ENCODE measurements around the gene NR1I3.

NR1I3 gene

GRCh38 chr1:161217831-161218230 is 20.2 kb downstream of the NR1I3 start:
- FAIRE-seq, result no peak

GRCh38 chr1:161216945-161217712 is 20.9 kb downstream of the NR1I3 start:
- FAIRE-seq, result no peak

GRCh38 chr1:161215076-161215475 is 22.9 kb downstream of the NR1I3 start, which contains the start of gene FCER1G:
Gene FCER1G, plus strand, starts transcription at chr1:161215295. Its CDS starts 27 bp downstream, at chr1:161215322.
- FAIRE-seq, result no peak

DNA sequence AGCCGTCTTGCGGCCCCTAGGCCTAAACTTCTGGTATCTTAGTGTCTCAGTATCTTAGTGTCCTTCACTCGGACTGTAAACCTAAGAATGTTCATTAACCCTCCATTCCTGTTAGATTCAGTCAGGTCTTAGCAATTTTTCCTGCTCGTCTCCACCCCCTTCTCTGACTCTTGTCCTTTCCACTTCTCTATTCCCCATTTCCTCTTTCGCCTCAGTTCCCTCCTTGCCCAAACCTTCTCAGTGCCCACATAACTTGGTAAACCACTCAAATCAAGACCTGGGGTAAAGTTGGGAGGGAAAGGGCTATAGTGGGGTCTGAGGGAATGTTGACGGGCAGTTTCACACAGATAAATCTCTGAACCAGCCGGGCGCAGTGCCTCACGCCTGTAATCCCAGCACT is 23.6 kb downstream of the NR1I3 start:
- no peak for FAIRE-seq

GRCh38 chr1:161209790-161210409 is 28.1 kb downstream of the NR1I3 start:
- FAIRE-seq, result no peak

DNA sequence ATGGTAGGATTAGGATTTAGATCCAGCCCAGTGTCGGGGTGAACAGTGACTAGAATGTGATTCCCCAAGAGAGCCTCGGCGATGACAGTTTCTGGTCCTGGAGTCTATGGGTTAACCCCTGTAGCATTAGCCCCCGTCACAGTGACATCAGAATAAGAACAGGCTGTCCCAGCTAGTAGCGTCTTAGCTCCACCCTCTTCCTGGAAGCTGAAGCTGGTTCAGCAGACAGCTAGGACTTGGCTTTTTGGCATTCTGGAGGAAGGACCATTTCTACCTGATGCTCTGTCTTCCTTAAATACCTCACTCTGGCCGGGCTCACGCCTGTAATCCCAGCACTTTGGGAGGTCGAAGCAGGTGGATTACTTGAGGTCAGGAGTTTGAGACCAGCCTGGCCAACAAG is 30.8 kb downstream of the NR1I3 start:
- FAIRE-seq, result no peak

DNA sequence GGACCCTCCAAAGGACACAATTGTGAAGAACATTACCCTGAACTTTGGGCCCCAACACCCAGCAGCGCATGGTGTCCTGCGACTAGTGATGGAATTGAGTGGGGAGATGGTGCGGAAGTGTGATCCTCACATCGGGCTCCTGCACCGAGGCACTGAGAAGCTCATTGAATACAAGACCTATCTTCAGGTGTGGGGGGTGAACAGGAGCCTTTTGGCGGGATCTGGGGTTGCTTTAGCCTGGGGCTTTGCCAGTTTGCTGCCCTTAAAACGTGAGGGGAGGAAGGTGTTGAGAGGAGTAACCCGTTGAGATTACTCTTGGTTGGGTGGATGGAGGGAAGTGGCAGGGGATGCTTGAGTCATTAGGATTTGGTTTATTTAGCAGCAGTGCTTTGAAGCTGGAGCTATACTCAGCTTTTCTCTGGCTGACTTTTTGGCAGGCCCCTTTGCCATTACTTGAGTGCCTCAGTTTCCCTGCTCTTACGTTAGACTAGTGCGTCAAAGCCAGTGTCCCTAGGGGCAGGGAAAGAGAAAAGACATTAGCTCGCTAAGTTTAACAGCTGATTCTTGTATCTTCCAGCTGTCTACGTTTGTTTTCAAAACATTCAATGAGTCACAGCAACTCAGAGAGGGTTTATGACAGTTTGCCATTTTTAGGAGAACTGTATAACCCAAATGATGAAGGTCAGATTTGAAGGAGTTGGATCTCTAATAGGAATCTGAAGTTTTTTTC is 31.4 kb downstream of the NR1I3 start:
- no peak for FAIRE-seq

DNA sequence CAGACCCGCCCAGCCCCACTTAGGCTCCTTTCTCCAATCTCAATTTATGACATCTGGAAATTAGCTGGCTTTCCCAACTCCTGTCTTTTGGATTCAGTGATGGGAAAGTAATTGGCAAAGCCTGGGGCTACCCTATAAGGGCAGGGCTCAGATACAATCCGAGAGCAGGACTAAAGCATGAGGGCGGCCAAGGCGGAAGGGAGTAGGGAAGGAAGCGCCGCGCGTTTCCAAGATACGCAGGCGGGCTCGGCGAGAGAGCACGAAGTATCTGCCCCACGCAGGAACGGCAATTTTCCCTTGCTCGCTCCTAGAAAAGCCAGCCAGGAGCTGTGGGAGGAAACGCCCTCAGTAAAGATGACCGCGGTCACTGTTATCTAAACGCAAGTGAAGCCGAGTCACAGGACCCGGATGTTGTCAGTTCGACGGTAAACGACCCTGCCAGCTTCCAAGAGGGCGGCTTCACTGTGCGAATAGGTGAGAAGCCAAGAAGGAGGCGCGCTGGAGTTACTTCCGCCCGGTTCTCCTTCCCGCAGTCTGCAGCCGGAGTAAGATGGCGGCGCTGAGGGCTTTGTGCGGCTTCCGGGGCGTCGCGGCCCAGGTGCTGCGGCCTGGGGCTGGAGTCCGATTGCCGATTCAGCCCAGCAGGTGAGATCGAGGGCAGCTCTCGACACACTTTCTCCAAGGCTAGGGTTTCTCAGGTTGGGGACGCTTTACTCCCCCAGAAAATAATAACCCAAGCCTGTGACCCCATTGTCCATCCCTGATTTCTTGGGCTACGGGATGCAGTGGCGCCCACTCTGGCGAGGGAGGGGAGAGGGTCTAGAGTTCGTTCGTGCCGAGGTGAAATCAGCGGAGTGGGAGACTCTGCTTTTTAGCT is 35.9 kb downstream of the NR1I3 start, which contains the start of gene NDUFS2:
Gene NDUFS2 (plus strand): TSS at position 532 of the 877 bp plus-strand sequence. CDS start 19 bp downstream, at position 551.
- no peak for FAIRE-seq

DNA sequence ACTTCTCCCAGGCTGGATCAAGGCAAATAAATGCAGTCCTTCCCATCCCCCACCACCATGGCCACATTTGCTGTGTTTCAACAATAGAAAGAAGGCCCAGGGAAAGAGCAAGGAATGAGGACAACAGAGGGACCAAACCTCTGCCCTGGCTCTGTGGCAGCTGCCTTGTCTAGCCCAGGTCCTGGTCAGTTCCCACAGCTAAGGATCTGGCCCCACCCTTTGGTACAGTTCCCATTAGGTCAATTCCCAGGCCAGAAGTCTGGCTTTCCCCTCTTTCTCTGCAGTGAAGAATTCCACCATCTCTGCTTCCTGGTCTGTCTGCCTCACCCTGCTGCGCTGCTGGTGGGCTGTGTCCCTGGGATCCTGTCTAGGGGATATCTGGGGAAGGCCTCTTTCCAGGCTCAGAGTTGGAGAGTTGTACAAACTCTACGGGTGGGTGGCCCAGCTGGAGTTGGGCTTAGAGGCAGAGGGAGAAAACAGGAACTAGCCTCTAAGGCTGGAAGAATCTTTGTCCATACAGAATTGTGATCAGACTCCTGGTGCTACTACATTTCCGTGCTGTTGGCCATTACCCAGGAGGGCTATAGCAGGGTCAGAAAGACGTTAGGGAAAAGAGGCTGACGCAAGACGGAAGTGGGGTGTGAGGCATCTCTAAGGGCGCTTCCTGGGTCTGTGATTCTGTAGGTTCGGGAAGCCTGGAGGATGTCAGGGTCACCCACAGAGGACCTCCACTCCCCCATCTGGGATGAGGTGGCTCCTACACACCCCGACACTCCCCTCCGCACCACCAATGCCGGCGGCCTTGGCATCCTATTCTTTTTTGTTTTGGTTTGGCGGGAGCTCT is 36.8 kb downstream of the NR1I3 start:
- FAIRE-seq, result no peak

DNA sequence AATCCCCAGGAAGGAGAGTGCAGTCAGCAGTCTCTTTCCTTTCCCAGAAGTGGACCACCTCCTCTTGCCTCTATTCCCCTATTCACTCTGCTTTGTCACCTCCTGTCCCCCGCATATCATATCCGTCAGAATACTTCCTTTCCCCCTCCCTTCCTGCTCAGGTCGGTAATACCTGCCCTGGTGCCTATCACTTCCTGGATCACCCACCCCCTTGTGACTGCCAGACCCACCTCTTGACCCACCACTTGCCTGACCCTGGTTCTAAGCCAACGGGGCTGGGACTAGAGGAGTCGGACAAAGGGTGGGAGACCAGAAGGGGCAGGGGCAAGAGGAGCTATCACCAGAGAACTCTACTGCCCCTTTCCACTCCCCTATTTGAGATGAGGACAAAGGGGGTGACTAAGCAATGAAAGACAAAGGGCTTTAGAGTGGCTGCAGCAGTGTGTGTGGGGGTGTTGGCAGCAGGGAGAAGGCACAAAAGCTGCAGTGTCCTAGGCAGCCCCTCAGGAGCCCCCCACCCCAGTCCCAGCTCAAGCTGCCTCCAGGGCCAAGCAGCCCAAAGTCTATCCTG is 37.5 kb downstream of the NR1I3 start:
- FAIRE-seq, result no peak

GRCh38 chr1:161199506-161200139 is 38.4 kb downstream of the NR1I3 start:
- no peak for FAIRE-seq

DNA sequence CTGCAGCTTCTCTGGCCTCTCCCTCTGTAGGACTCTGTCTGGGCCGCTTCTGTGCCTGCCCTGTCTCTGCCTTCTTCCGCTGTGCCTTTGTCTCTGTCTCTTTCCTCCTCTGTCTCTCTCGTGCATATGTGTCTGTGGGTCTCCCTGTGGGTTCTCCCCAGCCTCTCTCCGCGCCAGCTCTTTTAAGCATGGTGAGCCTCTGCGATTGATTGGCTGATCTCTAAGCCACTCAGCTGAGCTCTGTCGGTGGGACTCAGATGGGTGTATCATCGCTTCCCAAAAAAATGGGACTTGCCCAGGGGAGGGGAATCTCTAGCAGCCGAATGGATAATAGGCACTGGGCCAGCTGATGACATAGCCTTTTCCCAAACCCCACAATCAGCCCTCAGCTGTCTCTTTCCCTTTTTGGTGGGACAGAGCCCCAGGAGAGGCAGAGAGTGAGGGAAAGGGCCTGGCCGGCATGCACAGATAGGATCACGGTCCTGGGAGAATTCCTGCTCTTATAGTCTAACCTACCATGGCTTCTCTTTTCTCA is 39.0 kb downstream of the NR1I3 start, which contains the start of gene ADAMTS4:
Gene ADAMTS4 (minus strand): TSS at position 158 of the 535 bp plus-strand sequence. CDS start 427 bp downstream, outside the sequence.
- no peak for FAIRE-seq

DNA sequence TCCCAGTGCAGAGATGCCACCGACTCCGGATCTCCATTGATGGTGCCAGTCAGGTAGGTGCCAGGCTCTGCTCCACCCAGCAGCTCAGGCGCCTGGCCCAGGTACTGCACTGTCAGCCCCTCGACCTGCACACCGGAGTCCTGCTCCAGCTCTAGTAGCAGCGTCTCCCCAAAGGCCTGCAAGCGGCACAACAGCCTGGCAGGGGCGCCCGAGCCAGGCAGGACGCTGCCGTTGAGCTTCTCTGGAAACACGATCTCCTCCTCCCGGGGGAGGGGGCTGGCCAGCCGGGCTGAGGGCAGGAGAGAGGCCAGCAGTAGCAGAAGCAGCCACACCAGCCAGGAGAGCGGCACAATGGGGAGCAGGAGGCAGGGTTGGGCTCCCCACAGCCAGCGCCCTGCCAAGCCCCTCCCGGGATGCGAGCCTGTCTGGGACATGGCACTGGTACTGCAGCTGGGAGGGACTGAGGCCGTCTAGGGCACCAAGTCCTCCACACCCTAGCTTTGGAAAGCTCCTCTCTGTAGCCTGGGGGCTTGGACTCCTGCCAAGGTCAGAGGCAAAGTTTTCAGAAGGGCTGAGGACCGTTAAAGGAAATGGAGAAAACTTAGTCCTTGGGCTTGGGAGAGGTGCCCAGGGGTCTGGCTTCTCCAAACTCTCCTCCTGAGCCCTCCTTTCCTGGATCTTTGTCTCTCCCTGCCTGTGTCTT is 39.7 kb downstream of the NR1I3 start:
- no peak for FAIRE-seq

DNA sequence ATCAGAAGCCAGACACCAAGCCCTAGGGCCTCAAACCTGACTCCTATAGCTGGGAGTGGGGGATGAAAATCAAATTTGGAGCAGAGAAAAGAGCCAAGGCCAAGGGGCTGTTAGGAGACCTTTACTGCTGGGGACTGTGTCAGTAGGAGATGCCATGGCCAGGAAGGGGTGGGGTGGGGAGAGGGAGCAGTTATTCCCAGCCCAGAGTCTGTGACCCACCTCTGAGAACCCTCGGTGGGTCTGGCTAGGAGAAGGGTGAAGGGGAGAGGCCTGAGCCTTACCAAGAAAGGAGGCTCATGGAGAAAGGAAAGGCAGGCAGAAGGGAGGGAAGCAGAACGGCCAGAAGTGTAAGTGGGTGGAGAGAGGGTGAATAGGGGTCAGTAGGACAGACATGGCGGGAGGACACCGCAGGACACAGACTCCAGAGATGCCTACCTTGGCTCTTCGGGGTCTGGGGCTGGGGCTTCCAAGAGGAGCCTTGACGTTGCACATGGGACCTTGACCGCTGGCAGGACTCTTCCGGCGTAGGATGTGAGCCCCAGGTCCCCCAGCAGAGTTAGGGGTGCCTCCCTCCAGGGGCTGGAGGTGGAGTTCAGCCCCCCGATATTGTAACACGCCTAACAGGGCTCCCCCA is 40.3 kb downstream of the NR1I3 start:
- FAIRE-seq, result no peak

DNA sequence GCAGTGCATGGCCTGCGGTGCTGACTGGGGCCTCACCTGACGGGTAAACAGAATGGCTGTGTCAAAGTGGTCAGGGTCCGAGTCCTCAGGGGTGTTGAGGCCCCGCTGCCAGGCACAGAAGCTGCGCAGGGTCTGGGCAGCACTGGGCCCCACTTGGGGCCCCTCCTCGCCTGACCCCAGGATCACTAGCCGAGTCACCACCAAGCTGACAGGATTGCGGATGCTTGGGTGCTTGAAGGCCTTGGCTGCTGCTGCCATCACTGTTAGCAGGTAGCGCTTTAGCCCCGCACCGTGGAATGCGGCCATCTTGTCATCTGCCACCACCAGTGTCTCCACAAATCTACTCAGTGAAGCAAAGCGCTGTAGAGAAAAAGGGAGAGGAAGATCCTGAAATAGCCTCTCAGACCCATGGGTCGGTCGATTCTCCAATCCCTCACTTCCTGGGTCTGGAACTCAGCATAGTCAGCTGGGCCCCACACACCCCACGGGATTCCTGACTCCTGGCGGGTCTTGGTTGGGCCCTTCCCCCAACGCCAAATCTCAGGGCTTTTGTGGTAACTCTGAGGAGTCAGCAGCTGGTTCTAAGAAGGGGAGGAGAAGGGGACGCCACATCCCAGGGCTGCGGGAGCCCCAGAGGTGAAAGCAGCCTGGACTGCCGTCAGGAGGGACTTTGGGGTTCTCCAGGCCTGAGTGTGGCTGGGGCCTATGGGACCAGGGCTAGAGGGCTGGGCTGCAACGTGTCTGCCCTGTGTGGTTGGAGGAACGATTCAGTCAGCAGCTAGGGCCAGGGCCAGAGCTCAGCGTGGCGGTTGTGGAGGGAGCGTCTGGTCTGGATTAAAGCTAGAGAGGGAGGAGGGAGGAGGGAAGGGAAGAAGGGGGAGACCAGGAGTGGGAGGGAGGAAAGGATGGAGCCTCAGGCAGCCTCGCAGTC is 41.2 kb downstream of the NR1I3 start:
- no peak for FAIRE-seq

- FAIRE-seq, result no peak
These were observed 41.9 kb downstream of the NR1I3 start for GRCh38 chr1:161196111-161196510.

- no peak for FAIRE-seq
These were observed 42.8 kb downstream of the NR1I3 start for GRCh38 chr1:161195171-161195570.

Measured in colon (tissue), 2 donors.